GM12892 (cell line): ENCODE measurements around the gene PSME2.

Source experiments
- POLR2A ChIP-seq: IDR thresholded peaks from 2 replicates; pipeline ENCODE4 v1.6.1; 2011; ENCODE audit warnings: low read depth, low read length, control low read depth
- POLR2AphosphoS5 ChIP-seq: IDR thresholded peaks from 2 replicates; pipeline ENCODE4 v1.6.1; 2011; ENCODE audit warnings: low read depth, low read length, control low read depth
- TAF1 ChIP-seq: IDR thresholded peaks from 2 replicates; pipeline ENCODE4 v1.6.1; 2011; ENCODE audit warnings: low read depth, mild to moderate bottlenecking, control low read depth, low read length, borderline replicate concordance

DNA sequence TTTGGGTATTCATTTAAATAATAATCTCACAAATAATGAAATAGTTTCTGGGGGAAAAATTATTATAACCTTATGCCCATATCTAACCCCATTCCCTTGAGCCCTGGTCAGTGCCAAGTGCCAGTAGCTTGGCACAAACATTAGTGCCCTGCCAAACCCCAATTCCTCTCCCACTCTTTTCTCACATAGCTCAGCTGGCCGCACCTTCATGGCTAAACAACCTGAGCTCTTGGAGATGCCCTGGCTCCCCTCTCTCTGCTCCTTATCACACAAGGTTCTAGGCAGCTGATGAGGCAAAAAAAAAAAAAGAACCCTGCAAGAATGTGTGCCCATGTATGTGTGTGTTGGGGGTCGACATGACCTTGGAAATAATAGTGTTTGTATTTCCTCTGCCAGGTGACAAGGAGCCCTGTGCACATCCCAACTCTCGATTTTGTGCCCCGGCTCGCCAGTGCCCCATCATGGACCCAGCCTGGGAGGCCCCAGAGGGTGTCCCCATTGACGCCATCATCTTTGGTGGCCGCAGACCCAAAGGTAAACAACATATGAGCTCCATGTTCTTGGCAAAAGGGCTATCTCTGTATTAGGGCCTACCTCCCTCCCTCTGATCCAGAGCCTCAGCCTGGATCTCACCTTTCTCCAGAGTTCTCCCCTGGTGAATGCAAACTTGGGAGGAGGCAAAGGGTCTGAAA is 43.9 kb downstream of the PSME2 start:
- TF ChIP-seq POLR2A: no peak
- TF ChIP-seq POLR2AphosphoS5: no peak
- TF ChIP-seq TAF1: no peak
